Trophoblast cell (in vitro differentiated cells and primary cell): ENCODE measurements around the gene DSTN. TPM values are rescaled to one million over a fixed set of nuclear protein-coding genes. Genes with fewer than 3 reads are reported as not detected.

Experiments
- DNase-seq, 2 donors: peaks; one replicate each; pipeline ENCODE4 v3.0.0-alpha.2; 2016
- H2AFZ ChIP-seq: 2 replicates; pipeline ENCODE4 v1.6.1; 2013; ENCODE audit warnings: low read length, moderate library complexity, mild to moderate bottlenecking; ENCODE audit not compliant: insufficient read depth, poor library complexity
- H2AK5ac ChIP-seq: 2 replicates; pipeline ENCODE4 v1.6.1; 2013; ENCODE audit warnings: mild to moderate bottlenecking, low read length
- H2BK120ac ChIP-seq: 2 replicates; pipeline ENCODE4 v1.6.1; 2013; ENCODE audit warnings: low read length, mild to moderate bottlenecking, moderate library complexity; ENCODE audit not compliant: insufficient read depth, poor library complexity
- H2BK12ac ChIP-seq: 2 replicates; pipeline ENCODE4 v1.6.1; 2013; ENCODE audit warnings: mild to moderate bottlenecking, low read length, moderate library complexity
- H2BK5ac ChIP-seq: 2 replicates; pipeline ENCODE4 v1.6.1; 2013; ENCODE audit warnings: low read length, low read depth, moderate library complexity, mild to moderate bottlenecking; ENCODE audit not compliant: poor library complexity
- H3K14ac ChIP-seq: 2 replicates; pipeline ENCODE4 v1.6.1; 2013; ENCODE audit warnings: mild to moderate bottlenecking, low read length
- H3K18ac ChIP-seq: 2 replicates; pipeline ENCODE4 v1.6.1; 2013; ENCODE audit warnings: mild to moderate bottlenecking, low read length
- H3K23ac ChIP-seq: 2 replicates; pipeline ENCODE4 v1.6.1; 2013; ENCODE audit warnings: low read length
- H3K27ac ChIP-seq: 2 replicates; pipeline ENCODE4 v1.5.1; 2013; ENCODE audit warnings: low read depth, mild to moderate bottlenecking, inconsistent platforms, low read length, moderate library complexity
- H3K27me3 ChIP-seq: 2 replicates; pipeline ENCODE4 v1.6.1; 2013; ENCODE audit warnings: inconsistent platforms, mild to moderate bottlenecking, low read length, moderate library complexity; ENCODE audit not compliant: insufficient read depth
- H3K36me3 ChIP-seq, 2 experiments: 1 replicate in 1 of 2; 2 replicates in 1 of 2; pipeline ENCODE4 v1.6.1; 2013; ENCODE audit warnings: low read length in 2 of 2, mild to moderate bottlenecking in 2 of 2, moderate library complexity in 1 of 2; ENCODE audit not compliant: insufficient read depth in 2 of 2, control insufficient read depth in 1 of 2
- H3K4ac ChIP-seq: 2 replicates; pipeline ENCODE4 v1.6.1; 2013; ENCODE audit warnings: low read depth, mild to moderate bottlenecking, low read length, moderate library complexity
- H3K4me1 ChIP-seq, 2 experiments: 1 replicate in 1 of 2; 2 replicates in 1 of 2; pipeline ENCODE4 v1.6.1; 2013; ENCODE audit warnings: low read length in 2 of 2, mild to moderate bottlenecking in 2 of 2, moderate library complexity in 1 of 2; ENCODE audit not compliant: insufficient read depth in 2 of 2, control insufficient read depth in 1 of 2
- H3K4me2 ChIP-seq: 2 replicates; pipeline ENCODE4 v1.6.1; 2013; ENCODE audit warnings: inconsistent platforms, mild to moderate bottlenecking, low read length, moderate library complexity
- H3K4me3 ChIP-seq: 2 replicates; pipeline ENCODE4 v1.5.1; 2013; ENCODE audit warnings: mild to moderate bottlenecking, low read depth, low read length, inconsistent platforms
- H3K79me1 ChIP-seq: one replicate; pipeline ENCODE4 v1.6.1; 2013; ENCODE audit warnings: low read length
- H3K79me2 ChIP-seq: 2 replicates; pipeline ENCODE4 v1.6.1; 2013; ENCODE audit warnings: low read length, mild to moderate bottlenecking; ENCODE audit not compliant: control insufficient read depth, insufficient read depth, poor library complexity
- H3K9ac ChIP-seq: 2 replicates; pipeline ENCODE4 v1.6.1; 2013; ENCODE audit warnings: mild to moderate bottlenecking, low read length
- H3K9me3 ChIP-seq: 2 replicates; pipeline ENCODE4 v1.6.1; 2013; ENCODE audit warnings: low read depth, mild to moderate bottlenecking, control low read depth, inconsistent platforms, low read length; ENCODE audit not compliant: insufficient read depth
- H4K12ac ChIP-seq: 2 replicates; pipeline ENCODE4 v1.6.1; 2013; ENCODE audit warnings: low read depth, mild to moderate bottlenecking, low read length, moderate library complexity
- H4K8ac ChIP-seq: 2 replicates; pipeline ENCODE4 v1.6.1; 2013; ENCODE audit warnings: low read depth, mild to moderate bottlenecking, low read length, moderate library complexity
- H4K91ac ChIP-seq: one replicate; pipeline ENCODE4 v1.6.1; 2013; ENCODE audit warnings: low read depth, mild to moderate bottlenecking, low read length, moderate library complexity
- WGBS: extraction: QIAGEN DNeasy Blood & Tissue Kit; methylation state at CpG from one replicate; pipeline ENCODE4 v1.1.7; 2013; ENCODE audit warnings: missing lambda C conversion rate; ENCODE audit not compliant: insufficient read length, insufficient coverage; ENCODE audit errors: extremely low coverage; 5-methylcytosine and 5-hydroxymethylcytosine counted together
- polyA plus RNA-seq: library from polyadenylated mRNA; stranded (reverse); fragments of 200-250 nt; gene quantifications from 2 replicates; pipeline ENCODE4 v1.2.3, GENCODE V29; 2013

Gene DSTN
- 565 and 566 TPM in 2 replicates for polyA plus RNA-seq

DNA sequence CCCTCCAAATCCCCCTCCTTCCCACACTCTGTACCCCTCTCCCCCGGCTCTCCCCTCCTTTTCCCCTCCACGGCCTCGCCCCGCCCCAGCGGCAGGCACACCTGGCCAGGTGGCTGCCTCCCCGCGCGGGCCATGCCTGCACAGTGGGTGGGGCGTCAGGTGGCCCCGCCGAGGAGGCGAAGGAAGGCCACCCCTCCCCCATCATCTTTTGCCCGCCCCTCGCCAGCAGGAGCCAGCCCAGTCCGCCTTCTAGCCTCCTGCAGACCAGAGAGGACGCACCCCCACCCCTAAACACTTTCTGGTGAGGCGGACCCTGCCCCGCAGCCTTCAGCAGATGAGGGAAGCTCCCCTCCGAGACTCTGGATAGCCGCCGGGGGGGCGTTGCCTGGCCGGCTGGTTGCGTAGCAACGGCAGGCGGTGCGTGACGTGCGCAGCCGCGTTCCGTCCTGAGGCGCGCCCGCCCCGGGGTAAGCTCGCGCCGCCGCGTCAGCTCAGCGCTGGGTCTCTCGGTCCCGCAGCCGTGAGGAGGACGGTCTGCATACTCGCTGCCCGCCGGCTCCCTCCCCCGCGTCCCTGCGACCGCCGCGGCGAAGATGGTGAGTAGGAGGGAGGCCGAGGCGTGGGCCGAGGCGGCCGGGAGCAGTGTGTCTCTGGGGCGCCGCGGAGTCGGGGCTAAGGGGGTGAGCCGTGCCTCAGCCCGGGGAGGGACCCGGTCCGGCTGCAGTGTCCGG is at the start of gene DSTN:
DSTN (plus strand) TSS at position 460 of the 731 bp plus-strand sequence; CDS start at position 594, 134 bp downstream.
- H2AK5ac ChIP-seq = peak within 1 kb of the TSS; percentile 100
- peaks cover 7 to 12% of the 10 kb centered on the region in 2 experiments for H3K4me1 ChIP-seq
- H3K79me1 ChIP-seq = peaks cover 25% of the 10 kb centered on the region
- peak within 1 kb of the TSS; percentile 100 for H3K18ac ChIP-seq
- H3K27me3 ChIP-seq = no peaks in the 10 kb centered on the region
- H3K4ac ChIP-seq = peak within 1 kb of the TSS; percentile 100
- peak within 1 kb of the TSS; percentile 96 for H3K9ac ChIP-seq
- H3K9me3 ChIP-seq = no peaks in the 10 kb centered on the region
- peak within 1 kb of the TSS; percentile 99 for H2AFZ ChIP-seq
- H3K4me2 ChIP-seq = peak within 1 kb of the TSS; percentile 80
- WGBS = no CpG with 5 or more reads among the region's 70 CpGs
- H2BK5ac ChIP-seq = peak within 1 kb of the TSS; percentile 100
- peak within 1 kb of the TSS; percentile 99 for H3K4me3 ChIP-seq
- peak within 1 kb of the TSS; percentile 100 for H3K14ac ChIP-seq
- peak within 1 kb of the TSS; percentile 100 for H3K27ac ChIP-seq
- H4K8ac ChIP-seq = peak within 1 kb of the TSS; percentile 99
- peak within 1 kb of the TSS; percentile 83 for H4K12ac ChIP-seq
- H2BK12ac ChIP-seq = peak within 1 kb of the TSS; percentile 95
- H3K79me2 ChIP-seq = peaks cover 26% of the 10 kb centered on the region
- peak within 1 kb of the TSS; percentile 100 for H2BK120ac ChIP-seq
- DNase-seq = peak; percentile 98 to 99
- H4K91ac ChIP-seq = peak within 1 kb of the TSS; percentile 100
- no peak within 1 kb of the TSS for H3K23ac ChIP-seq
- H3K36me3 ChIP-seq = peaks cover 3 to 5% of the 10 kb centered on the region in 2 experiments

DNA sequence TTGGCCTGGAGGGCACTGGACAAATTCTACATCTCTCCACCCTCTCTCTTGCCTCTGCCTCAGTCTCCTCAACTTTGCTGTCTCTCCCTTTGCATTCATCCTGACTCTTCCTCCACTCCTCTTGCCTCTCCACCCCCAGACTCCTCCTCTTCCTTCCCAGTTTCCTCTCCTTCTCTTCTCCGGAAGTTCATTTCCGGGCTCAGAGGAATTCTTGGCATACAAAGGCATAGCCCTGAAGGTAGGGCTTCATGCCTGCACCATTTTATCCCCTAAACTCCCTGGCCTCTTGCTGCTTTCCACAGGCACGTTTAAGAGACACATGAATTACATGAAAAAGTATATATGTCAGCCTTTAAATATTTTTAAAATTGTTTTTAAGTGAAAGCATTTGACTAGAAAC is 49.3 kb upstream of the DSTN start:
- H2BK12ac ChIP-seq = no peak overlapping the region
- no peak overlapping the region for H3K14ac ChIP-seq
- H3K4me1 ChIP-seq = peaks cover 0 to 2% of the 10 kb centered on the region in 2 experiments
- no peak overlapping the region for H4K91ac ChIP-seq
- no CpG with 5 or more reads among the region's 3 CpGs for WGBS
- no peaks in the 10 kb centered on the region for H3K36me3 ChIP-seq
- no peak overlapping the region for H3K4me2 ChIP-seq
- peak in 1 of 2 donors; percentile 51 for DNase-seq
- H3K79me2 ChIP-seq = no peaks in the 10 kb centered on the region
- H3K4ac ChIP-seq = no peak overlapping the region
- H2BK120ac ChIP-seq = no peak overlapping the region
- H3K9me3 ChIP-seq = no peaks in the 10 kb centered on the region
- H3K4me3 ChIP-seq = no peak overlapping the region
- H2AK5ac ChIP-seq = no peak overlapping the region
- no peak overlapping the region for H3K27ac ChIP-seq
- no peak overlapping the region for H3K18ac ChIP-seq
- no peak overlapping the region for H3K23ac ChIP-seq
- no peak overlapping the region for H4K12ac ChIP-seq
- no peak overlapping the region for H3K9ac ChIP-seq
- no peak overlapping the region for H2BK5ac ChIP-seq
- no peak overlapping the region for H2AFZ ChIP-seq
- no peaks in the 10 kb centered on the region for H3K27me3 ChIP-seq
- no peak overlapping the region for H4K8ac ChIP-seq
- H3K79me1 ChIP-seq = no peaks in the 10 kb centered on the region

DNA sequence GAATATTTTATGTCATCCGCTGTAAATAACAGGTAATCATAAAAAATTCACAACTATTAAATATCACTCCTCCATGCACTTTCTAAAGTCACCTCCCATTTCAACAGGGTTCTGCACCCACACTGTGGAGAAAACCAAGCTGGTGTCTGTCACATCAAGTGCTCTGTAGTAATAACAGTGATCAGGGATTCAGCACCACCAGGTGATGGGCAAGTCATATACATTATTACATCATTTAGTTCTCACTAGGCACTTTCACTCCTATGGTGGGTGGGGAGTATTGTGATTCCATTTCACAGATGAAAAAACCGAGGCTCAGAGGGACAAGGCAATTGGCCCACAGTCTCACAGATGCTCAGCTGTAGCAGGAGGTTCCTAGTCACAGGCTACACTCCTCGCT is 47.3 kb upstream of the DSTN start:
- no CpG with 5 or more reads among the region's 3 CpGs for WGBS
- H3K36me3 ChIP-seq = no peaks in the 10 kb centered on the region
- no peak overlapping the region for H3K23ac ChIP-seq
- no peak overlapping the region for H3K4me3 ChIP-seq
- H2BK5ac ChIP-seq = no peak overlapping the region
- H3K27me3 ChIP-seq = no peaks in the 10 kb centered on the region
- no peak overlapping the region for H4K91ac ChIP-seq
- H3K9me3 ChIP-seq = no peaks in the 10 kb centered on the region
- DNase-seq = no peak
- no peak overlapping the region for H3K27ac ChIP-seq
- H3K18ac ChIP-seq = no peak overlapping the region
- H2BK120ac ChIP-seq = no peak overlapping the region
- H2AFZ ChIP-seq = no peak overlapping the region
- H3K9ac ChIP-seq = no peak overlapping the region
- no peak overlapping the region for H3K14ac ChIP-seq
- no peak overlapping the region for H2BK12ac ChIP-seq
- no peak overlapping the region for H3K4me2 ChIP-seq
- H3K4ac ChIP-seq = no peak overlapping the region
- no peak overlapping the region for H4K8ac ChIP-seq
- no peak overlapping the region for H2AK5ac ChIP-seq
- no peaks in the 10 kb centered on the region for H3K79me2 ChIP-seq
- H4K12ac ChIP-seq = no peak overlapping the region
- peaks cover 0 to 2% of the 10 kb centered on the region in 2 experiments for H3K4me1 ChIP-seq
- H3K79me1 ChIP-seq = no peaks in the 10 kb centered on the region

DNA sequence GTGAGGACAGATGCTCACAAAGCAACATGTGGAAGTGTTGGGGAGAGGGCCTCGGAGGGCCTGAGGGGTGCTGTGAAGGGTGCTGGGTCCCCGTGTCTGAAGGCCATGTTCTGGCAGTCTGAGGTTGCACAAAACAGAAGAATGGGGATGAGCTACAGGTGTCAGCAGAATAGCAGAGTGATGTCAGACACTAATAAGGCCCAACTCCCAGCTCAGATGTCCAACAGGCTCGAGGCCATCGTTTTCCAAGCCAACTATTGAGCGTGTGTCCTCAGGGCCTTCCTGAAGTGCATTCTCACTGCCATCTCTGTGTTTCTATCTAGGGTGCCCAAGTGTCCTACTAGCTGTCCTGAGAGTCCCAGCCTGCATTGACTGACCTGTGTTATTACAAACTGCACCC is 46.5 kb upstream of the DSTN start:
- no peak for DNase-seq
- Histone ChIP-seq H4K8ac (no peak overlapping the region), H3K9ac (no peak overlapping the region), H3K36me3 (no peaks in the 10 kb centered on the region), H4K12ac (no peak overlapping the region), H4K91ac (no peak overlapping the region), H3K79me2 (no peaks in the 10 kb centered on the region), H3K4me3 (no peak overlapping the region), H3K18ac (no peak overlapping the region), H3K14ac (no peak overlapping the region), H3K9me3 (no peaks in the 10 kb centered on the region), H3K23ac (no peak overlapping the region), H3K27ac (no peak overlapping the region), H3K4me2 (no peak overlapping the region), H3K4ac (no peak overlapping the region), H2AK5ac (no peak overlapping the region), H2BK120ac (no peak overlapping the region), H2BK12ac (no peak overlapping the region), H2BK5ac (no peak overlapping the region), H3K4me1 (peaks cover 0 to 2% of the 10 kb centered on the region in 2 experiments), H3K79me1 (no peaks in the 10 kb centered on the region), H3K27me3 (no peaks in the 10 kb centered on the region), H2AFZ (no peak overlapping the region)
- WGBS = no CpG with 5 or more reads among the region's 5 CpGs
